ENCODE results near the gene ALS2CL.

The ALS2CL gene

DNA sequence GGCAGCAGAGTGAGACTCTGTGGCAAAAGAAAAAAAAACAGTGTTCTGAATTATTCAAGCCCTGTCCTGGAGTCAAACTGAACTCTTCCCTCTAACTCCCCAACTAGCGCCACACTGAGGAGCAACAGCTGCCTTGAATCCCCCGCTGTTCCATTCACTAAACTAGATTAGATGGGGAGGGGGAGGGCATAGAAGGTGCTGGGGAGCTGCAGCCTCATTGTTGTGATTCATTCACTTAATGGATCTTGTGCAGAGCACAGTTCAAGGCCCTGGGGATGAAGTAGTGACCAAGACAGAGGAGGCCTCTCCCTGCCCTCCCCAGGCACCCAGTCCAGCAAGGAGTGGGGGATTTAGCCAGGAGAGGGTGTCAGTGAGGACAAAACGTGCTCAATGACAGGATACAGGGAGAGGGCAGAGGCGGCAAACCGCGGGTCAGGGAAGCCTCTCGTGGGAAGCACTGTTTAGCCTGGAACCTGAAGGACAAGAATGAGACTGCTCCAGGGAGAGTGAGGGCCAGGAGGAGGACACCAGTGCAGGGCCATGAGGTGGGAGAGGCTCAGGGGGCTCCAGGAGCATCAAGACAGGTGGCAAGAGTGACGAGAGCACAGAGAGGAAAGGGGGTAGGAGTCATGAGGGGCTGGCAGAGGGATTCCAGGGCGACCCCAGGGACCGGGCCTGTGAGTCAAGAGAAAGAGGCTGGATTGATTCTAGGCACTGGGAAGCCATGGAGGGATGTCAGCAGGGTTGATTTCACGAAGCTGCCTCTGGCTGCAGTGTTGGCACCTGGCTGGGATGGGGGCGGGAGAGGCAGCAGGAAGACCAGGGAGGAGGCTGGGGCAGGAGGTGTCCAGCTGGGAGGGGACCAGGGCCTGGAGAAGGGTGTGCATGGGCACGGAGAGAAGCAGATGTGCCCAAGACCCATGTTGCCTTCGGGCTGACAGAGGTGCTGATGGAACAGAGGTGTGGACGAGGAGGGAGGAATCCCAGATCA lies 31.4 kb downstream of the ALS2CL start:
- in situ Hi-C loops (cut with HindIII; ENCODE audit: low pct_unique_long_range_greater_than_20kb, low sequenced_read_pairs) = no loop called here
- peak in 1 of 2 experiments; percentile 45 for DNase-seq (ENCODE audit: low read depth in 1 of 2, low spot score in 1 of 2)
- TF ChIP-seq JUND (IDR thresholded peaks at IDR 0.05; ENCODE audit: low read depth) = no peak

DNA sequence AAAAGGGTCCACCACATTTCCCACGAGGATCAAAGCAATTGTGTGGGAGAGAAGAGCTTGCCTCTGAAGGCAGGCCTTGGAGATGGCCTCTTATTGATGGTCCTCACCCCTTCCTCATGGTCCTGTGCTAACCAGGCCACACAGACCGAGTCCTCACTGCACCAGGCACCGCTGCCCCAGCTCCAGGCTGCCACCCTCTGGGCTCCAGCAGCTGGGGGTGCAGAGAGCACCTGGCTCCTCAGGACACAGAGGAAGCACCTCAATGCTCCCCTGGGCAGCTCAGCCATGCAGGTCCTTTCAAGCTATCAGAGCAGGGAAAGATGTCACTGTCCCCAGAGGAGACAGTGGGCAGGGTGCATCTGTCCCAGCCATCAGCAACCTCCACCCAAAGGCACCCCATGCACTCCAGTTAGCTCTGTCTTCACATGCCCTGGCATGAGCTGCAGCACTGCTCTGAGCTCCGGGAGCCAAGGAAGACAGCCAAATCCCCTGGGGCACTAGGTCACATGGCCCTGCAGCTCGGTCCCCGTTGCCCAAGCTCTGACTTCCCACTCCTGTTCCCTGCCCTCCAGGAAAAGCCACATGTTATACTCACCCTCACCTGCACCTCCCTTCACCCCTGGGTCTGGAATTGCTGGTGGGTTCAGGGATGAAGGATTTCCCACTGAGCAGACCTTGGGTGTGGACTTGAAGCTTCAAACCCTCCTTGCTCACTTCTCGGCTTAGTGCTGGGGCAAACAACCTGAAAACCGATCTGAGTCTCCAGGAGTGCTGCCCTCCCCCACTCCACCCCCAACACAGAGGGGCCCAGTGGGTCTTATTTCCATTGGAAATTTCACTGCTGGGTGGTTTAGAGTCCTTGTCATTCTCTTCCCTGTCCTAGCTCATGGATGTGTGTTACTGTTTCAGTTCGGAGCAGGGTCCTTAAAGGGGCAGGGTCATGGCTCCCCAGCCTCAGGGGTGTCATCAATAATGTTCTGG lies 32.6 kb downstream of the ALS2CL start:
- TF ChIP-seq JUND (IDR thresholded peaks at IDR 0.05; ENCODE audit: low read depth) = no peak
- in situ Hi-C loops (cut with HindIII; ENCODE audit: low pct_unique_long_range_greater_than_20kb, low sequenced_read_pairs) = no loop called here
- peak in 1 of 2 experiments; percentile 60 for DNase-seq (ENCODE audit: low read depth in 1 of 2, low spot score in 1 of 2)

DNA sequence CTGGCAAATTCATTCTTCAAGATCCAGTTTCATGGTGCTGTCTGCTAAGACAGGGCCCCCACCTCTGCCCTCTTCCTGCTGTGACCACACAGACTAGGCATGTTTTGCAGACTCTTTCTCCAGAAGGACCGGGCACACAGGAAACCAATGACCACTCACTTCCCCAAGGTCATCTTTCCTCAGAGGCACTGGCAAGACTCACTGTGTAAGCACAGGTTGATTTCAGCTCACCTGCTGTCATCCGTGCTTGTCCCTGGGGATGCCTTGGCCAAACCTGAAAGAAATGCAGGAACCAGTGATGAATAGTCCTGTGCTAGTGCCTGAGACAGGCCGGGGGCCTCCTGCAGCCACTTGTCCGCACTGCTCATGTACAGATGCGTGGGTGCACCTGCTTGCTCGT lies 33.5 kb downstream of the ALS2CL start:
- in situ Hi-C loops (cut with HindIII; ENCODE audit: low pct_unique_long_range_greater_than_20kb, low sequenced_read_pairs) = no loop called here

DNA sequence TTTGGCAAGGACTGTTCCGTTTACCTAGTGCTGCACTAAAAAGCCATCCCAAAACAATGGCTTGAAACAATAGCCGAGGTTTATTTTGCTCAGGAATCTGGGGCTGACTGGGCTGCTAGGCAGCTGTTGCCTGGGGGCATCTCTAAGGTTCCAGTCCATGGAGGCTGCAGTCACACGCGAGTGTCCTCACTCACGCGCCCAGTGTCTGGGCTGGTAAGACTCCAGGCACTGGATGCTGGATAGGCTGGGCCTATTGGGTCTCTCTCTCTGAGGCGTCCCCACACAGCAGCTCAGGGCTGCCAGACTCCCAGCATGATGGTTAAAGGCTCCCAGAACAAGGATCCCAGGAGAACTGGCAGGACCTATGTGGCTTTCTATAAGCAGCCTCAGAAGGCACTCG lies 34.2 kb downstream of the ALS2CL start:
- no peak for TF ChIP-seq JUND (IDR thresholded peaks at IDR 0.05; ENCODE audit: low read depth)
- in situ Hi-C loops (cut with HindIII; ENCODE audit: low pct_unique_long_range_greater_than_20kb, low sequenced_read_pairs) = no loop called here
- DNase-seq (ENCODE audit: low read depth in 1 of 2, low spot score in 1 of 2) = peak in 1 of 2 experiments; percentile 29

More for the DNA sequence above, 33.5 kb downstream of the ALS2CL start:
- no peak for TF ChIP-seq JUND (IDR thresholded peaks at IDR 0.05; ENCODE audit: low read depth)
- no peak for DNase-seq (ENCODE audit: low read depth in 1 of 2, low spot score in 1 of 2)

DNA sequence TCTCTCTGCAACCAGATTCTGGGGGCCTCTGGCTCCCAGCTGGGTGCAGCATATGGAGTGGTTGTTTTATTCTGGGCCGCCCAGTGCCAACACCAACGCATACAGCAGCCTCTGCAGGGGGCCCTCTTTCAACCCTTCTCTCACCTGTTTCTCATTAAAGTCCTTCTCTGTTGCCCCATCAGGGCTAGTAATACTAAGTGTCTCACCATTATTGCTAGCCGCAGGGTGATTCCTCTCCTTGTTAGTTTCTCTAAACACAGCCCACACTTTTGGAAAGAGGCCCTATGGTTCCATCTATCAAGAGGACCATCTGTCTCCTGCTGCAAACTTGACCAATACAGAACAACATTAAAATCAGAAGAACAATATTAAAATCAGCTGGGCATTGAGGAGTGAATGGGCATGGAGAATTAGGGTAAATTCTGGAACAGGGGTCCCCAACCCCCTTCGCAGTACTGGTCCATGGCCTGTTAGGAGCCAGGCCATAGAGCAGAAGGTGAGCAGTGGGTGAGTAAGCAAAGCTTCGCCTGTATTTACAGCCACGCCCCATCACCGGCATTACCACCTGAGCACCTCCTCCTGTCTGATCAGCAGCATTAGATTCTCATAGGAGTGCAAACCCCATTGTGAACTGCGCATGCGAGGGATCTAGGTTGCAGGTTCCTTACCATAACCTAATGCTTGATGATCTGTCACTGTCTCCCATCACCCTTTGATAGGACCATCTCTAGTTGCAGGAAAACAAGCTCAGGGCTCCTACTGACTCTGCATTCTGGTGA lies 36.5 kb downstream of the ALS2CL start:
- TF ChIP-seq JUND (IDR thresholded peaks at IDR 0.05; ENCODE audit: low read depth) = no peak
- no peak for DNase-seq (ENCODE audit: low read depth in 1 of 2, low spot score in 1 of 2)
- in situ Hi-C loops (cut with HindIII; ENCODE audit: low pct_unique_long_range_greater_than_20kb, low sequenced_read_pairs) = no loop called here

DNA sequence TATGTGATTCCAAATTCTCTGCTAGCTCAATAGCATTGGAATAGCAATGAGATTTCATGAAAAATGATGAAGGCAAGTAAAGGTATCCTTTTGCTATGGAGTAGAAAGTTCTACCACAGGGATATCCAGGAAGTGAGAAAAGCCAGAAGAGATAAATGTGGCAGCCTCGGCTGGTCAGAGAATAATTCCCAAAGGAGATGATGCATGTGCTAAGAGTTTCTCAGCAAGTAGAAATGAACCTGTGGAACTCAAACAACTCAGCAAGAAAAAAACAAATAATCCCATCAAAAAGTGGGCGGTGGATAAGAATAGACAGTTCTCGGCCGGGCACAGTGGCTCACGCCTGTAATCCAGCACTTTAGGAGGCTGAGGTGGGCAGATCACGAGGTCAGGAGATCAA lies 38.2 kb downstream of the ALS2CL start:
- in situ Hi-C loops (cut with HindIII; ENCODE audit: low pct_unique_long_range_greater_than_20kb, low sequenced_read_pairs) = no loop called here
- no peak for TF ChIP-seq JUND (IDR thresholded peaks at IDR 0.05; ENCODE audit: low read depth)
- DNase-seq (ENCODE audit: low read depth in 1 of 2, low spot score in 1 of 2) = no peak

DNA sequence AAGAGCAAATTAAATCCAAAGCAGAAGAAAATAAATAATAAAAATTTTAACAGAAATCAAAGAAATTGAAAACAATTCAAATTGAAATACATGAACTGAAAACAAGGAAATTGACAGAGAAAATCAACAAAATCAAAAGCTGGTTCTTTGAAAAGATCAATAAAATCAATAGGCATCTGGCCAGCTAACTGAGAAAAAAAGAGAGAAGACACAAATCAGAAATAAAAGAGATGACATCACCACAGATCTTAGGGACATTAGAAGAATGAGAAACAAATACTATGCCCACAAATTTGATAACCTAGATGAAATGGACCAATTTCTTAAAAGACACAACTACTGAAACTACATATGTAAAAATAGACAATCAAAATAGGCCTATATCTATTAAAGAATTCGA lies 42.4 kb downstream of the ALS2CL start:
- in situ Hi-C loops (cut with HindIII; ENCODE audit: low pct_unique_long_range_greater_than_20kb, low sequenced_read_pairs) = no loop called here
- no peak for TF ChIP-seq JUND (IDR thresholded peaks at IDR 0.05; ENCODE audit: low read depth)
- no peak for DNase-seq (ENCODE audit: low read depth in 1 of 2, low spot score in 1 of 2)

DNA sequence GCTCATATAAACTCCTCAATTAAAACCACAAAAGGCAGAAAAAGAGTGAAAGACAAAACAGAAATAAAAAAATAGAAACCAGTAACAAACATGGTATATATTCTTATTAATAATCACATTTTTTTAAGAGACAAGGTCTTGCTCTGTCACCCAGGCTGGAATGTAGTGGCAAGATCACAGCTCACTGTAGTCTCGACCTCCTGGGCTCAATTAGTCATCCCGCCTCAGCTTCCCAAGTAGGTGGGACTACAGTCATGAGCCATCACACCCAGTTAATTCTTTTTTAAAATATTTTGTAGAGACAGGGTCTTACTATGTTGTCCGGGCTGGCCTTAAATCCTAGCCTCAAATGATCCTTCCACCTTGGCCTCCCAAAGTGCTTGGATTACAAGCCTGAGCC lies 44.0 kb downstream of the ALS2CL start:
- in situ Hi-C loops (cut with HindIII; ENCODE audit: low pct_unique_long_range_greater_than_20kb, low sequenced_read_pairs) = no loop called here
- DNase-seq (ENCODE audit: low read depth in 1 of 2, low spot score in 1 of 2) = no peak
- TF ChIP-seq JUND (IDR thresholded peaks at IDR 0.05; ENCODE audit: low read depth) = no peak

DNA sequence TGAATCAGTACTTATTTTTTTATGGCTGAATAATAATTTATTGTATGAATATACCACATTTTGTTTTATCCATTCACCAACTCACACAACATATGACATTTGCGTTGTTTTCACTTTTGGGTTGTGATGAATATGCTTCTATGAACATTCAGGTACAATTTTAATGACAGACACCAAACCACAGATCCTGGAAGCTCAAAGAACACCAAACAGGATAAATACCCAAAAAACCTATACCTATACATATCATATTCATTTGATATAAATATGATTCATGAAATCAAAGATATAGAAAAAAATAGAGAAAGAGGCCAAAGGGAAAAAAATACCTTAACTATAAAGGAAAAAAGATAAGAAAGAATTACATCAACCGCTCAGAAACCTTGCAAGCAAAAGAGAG lies 45.4 kb downstream of the ALS2CL start:
- DNase-seq (ENCODE audit: low read depth in 1 of 2, low spot score in 1 of 2) = no peak
- in situ Hi-C loops (cut with HindIII; ENCODE audit: low pct_unique_long_range_greater_than_20kb, low sequenced_read_pairs) = no loop called here
- TF ChIP-seq JUND (IDR thresholded peaks at IDR 0.05; ENCODE audit: low read depth) = no peak

DNA sequence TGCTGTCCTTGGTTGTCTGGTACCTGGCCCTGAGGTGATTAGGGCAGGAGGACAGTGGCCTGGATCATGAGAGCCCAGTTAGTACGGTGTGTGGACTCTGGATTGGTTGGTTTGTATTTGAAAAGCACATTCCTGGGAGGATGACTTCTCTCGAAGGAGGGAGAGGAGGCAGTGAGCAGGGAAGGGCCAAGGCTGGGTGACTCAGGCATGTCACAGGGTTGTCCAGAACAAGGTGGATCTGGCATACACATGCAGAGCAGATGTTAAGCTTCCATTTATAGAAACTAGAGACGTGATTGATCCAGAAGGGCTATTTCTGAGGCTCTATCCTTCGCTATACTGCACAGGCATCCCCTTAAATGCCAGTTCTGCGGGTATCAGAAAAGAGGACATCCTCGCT lies 46.8 kb downstream of the ALS2CL start:
- DNase-seq (ENCODE audit: low read depth in 1 of 2, low spot score in 1 of 2) = no peak
- TF ChIP-seq JUND (IDR thresholded peaks at IDR 0.05; ENCODE audit: low read depth) = no peak
- in situ Hi-C loops (cut with HindIII; ENCODE audit: low pct_unique_long_range_greater_than_20kb, low sequenced_read_pairs) = no loop called here

DNA sequence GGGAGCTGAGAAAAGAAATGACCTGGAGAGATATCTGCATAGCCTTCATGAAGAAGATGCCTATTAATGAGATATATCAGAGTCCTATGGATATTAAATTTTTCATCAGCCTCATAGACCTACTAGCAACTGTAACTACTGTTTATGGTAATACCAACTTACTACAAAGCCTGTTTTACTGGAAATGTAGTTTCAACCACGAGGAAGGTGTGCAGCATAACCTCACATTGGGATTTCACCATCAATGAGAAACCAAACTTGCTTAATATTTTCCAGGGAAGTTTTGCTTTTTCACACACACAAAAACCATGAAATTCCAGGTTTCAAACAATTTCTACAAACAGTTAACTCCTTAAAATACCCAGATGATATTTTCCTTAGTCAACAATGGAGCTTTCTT lies 49.8 kb downstream of the ALS2CL start:
- in situ Hi-C loops (cut with HindIII; ENCODE audit: low pct_unique_long_range_greater_than_20kb, low sequenced_read_pairs) = no loop called here
- TF ChIP-seq JUND (IDR thresholded peaks at IDR 0.05; ENCODE audit: low read depth) = no peak
- no peak for DNase-seq (ENCODE audit: low read depth in 1 of 2, low spot score in 1 of 2)

DNA sequence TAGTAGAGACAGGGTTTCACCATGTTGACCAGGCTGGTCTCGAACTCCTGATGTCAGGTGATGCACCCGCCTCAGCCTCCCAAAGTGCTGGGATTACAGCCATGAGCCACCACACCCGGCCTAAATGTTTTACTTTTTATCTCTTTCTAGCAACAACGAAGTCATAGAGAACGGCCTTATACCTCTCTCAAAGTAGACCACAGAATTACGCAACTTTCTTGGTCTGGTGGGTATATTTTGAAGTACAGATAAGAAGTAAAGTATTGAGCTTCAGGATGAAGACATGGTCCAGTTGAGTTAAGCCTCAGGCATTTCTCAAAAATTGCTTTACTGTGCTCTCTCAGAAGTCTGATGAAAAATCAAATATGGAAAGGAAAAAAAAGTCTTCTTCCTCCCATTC lies 50.5 kb downstream of the ALS2CL start:
- TF ChIP-seq JUND (IDR thresholded peaks at IDR 0.05; ENCODE audit: low read depth) = no peak
- in situ Hi-C loops (cut with HindIII; ENCODE audit: low pct_unique_long_range_greater_than_20kb, low sequenced_read_pairs) = no loop called here
- DNase-seq (ENCODE audit: low read depth in 1 of 2, low spot score in 1 of 2) = no peak

Data from T47D (cell line).